Stimulated activated CD8-positive, alpha-beta memory T cell treated with anti-CD3 and anti-CD28 coated beads, Interleukin-2, amount 100 ng/mL, for 48 hours (primary cell): ENCODE results near the gene NF1.
"Not testable (repeated sequence)": the region's sequence is repeated elsewhere in the genome, so short reads cannot be mapped to it uniquely, and the experiment has no call there.

Experiments
- DNase-seq, 2 donors: peaks; one replicate each; pipeline ENCODE4 v3.0.0-alpha.2; 2020; ENCODE audit warnings: low read depth in 2 of 2

Gene NF1, protein sequence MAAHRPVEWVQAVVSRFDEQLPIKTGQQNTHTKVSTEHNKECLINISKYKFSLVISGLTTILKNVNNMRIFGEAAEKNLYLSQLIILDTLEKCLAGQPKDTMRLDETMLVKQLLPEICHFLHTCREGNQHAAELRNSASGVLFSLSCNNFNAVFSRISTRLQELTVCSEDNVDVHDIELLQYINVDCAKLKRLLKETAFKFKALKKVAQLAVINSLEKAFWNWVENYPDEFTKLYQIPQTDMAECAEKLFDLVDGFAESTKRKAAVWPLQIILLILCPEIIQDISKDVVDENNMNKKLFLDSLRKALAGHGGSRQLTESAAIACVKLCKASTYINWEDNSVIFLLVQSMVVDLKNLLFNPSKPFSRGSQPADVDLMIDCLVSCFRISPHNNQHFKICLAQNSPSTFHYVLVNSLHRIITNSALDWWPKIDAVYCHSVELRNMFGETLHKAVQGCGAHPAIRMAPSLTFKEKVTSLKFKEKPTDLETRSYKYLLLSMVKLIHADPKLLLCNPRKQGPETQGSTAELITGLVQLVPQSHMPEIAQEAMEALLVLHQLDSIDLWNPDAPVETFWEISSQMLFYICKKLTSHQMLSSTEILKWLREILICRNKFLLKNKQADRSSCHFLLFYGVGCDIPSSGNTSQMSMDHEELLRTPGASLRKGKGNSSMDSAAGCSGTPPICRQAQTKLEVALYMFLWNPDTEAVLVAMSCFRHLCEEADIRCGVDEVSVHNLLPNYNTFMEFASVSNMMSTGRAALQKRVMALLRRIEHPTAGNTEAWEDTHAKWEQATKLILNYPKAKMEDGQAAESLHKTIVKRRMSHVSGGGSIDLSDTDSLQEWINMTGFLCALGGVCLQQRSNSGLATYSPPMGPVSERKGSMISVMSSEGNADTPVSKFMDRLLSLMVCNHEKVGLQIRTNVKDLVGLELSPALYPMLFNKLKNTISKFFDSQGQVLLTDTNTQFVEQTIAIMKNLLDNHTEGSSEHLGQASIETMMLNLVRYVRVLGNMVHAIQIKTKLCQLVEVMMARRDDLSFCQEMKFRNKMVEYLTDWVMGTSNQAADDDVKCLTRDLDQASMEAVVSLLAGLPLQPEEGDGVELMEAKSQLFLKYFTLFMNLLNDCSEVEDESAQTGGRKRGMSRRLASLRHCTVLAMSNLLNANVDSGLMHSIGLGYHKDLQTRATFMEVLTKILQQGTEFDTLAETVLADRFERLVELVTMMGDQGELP (N-terminal part only)

DNA sequence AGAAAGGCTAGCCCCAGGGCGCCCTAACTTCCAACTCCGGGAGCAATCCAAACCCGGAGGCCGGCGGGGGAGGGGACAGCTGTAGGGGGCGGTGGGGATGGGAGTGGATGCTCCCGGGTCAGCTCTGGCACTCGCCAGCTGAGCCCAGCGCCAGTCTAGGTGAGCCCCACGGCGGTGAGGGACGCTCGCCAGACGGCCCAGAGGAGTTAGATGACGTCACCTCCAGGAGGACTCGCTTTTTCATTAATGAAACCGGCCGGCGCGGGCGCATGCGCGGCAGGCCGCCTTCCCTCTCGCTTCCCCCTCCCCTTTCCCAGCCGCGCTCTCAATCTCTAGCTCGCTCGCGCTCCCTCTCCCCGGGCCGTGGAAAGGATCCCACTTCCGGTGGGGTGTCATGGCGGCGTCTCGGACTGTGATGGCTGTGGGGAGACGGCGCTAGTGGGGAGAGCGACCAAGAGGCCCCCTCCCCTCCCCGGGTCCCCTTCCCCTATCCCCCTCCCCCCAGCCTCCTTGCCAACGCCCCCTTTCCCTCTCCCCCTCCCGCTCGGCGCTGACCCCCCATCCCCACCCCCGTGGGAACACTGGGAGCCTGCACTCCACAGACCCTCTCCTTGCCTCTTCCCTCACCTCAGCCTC, at the start of gene NF1:
Gene NF1 (plus strand): TSS at position 378 of the 636 bp plus-strand sequence. CDS start 333 bp downstream, outside the sequence.
- peak; percentile 80 to 84 for DNase-seq

DNA sequence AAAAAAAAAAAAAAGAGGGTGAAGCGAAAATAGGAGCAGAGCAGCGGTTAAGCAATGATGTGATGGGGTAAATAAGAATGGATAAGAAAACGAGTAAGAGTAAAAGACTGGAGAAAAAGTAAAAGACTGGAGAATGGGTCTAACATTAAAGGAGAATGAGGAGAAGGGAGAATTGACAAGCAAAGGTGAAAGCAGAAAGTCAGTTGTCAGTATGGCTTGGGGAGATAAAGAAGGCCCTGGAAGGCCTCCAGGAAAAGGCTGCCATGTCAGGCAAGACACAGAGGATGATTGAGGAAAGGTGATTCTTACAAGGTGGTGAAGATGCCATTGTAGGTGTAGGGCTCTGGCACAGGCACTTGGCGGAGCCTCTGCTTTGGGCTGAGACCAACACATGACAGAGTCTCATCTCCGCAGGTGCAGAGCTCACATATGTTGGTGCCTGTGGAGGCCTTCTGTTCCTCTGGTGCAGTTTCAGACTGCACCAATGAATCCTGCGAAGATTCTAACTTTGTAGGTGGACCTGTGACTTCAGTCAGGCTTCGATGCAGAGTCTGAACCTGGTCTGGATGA, 47.8 kb upstream of the NF1 start:
- DNase-seq, result not testable (repeated sequence)

DNA sequence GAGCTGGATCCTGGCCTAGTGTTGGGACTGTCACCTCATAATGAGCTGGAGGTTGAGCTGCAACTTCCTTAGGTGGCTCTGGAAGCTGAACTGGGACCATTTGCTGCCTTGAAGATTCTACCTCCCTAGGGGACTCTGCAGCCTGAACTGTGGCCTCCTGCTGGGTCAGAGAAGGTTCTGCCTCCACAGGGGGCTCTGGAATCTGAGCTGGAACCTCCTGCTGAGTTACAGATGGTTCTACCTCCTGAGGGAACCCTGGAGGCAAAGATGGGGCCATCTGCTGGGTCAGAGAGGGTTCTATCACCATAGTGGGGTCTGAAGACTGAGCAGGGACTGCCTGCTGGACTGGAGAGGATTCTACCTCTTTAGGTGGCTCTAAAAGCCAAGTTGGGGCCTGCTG, 46.6 kb upstream of the NF1 start:
- no peak for DNase-seq

DNA sequence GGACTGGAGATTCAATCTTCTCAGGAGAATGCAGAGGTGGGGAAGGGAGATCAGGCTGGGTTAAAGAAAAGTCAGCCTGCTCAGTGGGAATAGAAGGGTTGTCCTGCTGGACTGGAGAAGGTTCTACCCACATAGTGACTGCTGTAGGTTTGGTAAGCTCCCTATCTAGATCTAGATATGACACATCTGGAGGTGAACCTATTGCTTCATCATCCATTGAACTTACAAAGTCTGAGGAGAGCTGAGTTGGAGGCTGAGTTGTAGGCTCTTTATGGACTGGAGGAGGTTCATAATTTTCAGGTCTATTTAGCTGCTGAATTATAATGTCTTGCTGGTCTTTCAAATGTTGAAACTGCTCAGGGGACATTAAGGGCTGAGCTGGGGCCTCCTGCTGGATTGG, 46.0 kb upstream of the NF1 start:
- no peak for DNase-seq

DNA sequence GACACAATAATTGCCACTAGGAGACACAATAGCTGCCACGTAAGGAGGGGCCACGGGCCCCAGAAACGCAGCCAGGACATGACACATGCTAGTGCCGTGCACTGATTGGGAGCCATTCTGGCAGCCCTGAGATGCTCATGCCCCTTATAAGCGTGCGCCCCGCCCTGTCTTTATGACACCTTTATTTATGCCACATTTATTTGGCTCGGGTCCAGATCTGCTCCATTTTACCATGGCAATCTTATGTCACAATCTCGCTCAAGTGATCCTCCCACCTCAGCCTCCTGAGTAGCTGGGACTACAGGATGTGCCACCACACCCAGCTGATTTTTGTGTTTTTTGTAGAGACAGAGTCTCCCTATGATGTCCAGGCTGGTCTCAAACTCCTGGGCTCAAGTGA, 43.8 kb upstream of the NF1 start:
- DNase-seq, result no peak

DNA sequence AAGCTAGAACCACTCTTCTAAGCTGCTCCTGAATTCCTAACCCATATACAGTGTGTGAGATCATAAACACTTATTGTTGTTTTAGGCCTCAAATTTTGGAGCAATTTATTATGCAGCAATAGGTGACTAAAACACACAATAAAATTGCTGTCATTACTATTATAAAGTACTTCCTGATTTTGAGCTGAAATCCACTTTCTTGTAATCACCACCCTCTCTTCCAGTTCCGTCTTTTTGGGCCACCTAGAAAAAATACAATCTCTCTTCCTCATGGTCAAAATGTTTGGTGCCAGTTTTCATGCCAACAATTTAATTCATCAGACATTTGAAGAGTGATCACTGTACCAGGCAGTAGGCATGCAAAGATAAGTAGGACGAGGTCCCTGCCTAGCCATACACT, 43.3 kb upstream of the NF1 start:
- no peak for DNase-seq

DNA sequence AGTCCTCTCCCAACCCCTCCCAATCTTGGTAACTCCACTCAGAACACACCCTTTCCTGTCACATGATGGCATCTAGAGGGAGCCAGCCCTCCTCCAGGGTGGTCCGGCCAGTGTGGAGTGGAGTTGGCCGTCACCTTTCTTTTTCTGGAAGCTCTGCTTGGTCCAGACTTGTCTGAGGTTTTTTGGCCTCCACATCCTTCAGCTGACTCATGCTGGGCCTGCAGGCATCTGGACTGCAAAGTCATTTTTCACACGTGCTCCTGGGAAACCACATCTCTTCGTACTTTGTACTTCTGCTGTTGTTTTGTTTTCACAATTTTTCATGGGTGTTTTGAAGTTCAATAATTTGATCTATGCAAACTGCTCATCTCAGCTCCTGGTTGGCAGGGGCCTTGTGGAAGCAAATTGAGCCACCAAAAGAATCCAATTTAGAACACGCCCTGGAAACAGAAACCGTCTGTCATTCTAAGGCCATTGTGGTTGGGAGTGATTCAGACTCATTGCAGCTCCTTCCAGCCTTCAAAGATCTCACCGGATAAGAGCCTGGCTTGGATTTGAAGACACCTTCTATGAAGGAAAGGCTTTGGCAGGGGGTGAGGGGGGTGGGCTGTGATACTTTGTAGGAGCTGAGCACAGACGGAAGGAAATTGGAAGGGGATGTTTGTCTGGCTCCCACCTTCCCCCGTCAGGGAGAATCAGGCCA, 42.4 kb upstream of the NF1 start:
- no peak for DNase-seq

GRCh38 chr17:31053071-31053470, 41.7 kb upstream of the NF1 start:
- no peak for DNase-seq

DNA sequence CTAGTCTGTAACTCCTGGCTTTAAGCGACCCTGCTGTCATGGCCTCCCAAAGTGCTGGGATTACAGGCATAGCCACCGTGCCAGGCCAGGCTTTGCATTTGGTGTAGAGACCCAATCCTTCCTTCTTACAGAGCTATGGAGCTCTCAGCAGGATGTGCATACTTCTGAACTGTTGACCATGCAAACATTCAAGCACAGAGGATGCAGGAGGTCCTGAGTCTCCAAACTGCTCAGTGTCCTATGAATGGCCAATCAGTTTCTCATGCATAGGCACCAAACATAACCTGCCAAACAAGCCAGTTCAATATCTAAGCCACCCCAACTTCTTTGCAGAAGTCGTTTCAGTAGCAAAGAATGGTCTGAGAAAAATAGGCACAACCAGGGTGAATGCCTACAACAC, 40.0 kb upstream of the NF1 start:
- no peak for DNase-seq

DNA sequence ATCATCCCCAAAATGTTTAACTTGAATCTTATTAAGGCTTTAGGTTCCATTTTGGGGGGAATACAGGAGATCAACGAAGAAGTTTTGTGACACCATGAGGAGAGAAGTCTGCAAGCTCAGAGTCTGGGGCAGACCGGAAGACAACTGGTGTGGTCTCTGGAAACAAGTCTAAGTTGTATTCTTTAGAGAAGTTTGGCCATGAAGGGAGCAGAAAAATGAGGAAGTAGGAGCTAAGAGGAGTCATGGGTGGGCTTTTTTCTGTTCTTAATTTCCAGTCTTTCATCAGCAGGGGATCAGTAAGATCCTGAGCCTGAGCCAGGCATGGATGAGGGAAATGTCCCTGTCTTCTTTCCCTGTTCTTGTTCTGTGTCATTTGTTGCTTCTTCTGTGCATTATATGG, 35.8 kb upstream of the NF1 start:
- no peak for DNase-seq

- no peak for DNase-seq
Observed at GRCh38 chr17:31060791-31061550, 33.8 kb upstream of the NF1 start.

DNA sequence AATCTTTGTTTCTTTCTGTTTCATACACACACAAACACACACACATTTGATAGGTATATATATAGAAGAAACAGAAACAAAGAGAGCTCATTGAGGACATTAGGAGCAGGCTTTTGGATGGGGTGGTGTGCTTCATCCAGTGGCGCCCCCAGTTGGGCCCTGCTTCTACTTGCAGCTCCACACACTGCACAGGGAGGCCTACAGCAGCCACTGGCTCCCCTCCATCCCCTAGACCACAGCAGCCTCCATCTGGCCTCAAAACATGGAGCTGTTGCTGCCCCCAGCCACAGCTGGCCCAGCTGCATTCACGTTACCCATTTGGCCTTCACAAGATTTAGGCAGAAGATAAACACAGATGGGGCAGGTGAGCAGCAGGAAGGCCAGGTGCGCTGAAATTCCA, 33.1 kb upstream of the NF1 start:
- no peak for DNase-seq

DNA sequence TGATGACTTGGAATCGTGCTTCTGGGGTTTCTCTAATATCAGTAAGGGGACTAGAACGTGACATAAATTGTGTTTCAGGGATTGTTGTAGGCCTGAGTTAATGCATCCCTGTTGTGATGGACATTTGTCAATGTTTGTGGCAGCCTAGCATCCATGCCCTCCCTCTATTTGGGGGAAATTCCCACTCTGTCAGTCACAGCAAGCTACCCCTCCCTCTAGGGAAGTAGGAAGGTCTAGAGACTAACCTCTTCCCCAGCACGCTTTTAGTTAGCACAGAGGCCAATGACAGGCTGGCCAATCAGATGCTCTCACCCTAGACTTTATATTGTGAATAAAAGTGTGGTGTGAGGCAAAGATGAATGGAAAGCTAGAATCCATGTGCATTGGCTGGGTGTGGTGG, 32.4 kb upstream of the NF1 start:
- DNase-seq, result no peak

DNA sequence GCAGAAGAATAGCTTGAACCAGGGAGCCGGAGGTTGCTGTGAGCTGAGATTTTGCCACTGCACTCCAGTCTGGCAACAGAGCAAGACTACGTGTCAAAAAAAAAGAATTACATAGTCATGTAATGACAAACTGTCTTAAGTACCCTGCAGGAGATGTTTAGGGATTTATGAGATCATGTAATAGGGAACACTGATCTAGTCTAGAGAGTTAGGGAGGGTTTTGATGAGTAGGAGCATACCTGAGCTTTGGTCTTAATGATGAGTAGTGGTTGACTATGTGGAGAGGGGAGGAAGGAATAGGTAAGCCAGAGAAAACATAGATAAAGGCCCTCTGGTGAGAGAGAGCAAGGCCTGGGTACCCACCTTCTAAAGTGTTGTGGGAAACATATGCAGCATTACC, 30.1 kb upstream of the NF1 start:
- DNase-seq, result no peak

GRCh38 chr17:31067691-31068184, 27.0 kb upstream of the NF1 start:
- no peak for DNase-seq

GRCh38 chr17:31068291-31068690, 26.5 kb upstream of the NF1 start:
- peak; percentile 14 to 39 for DNase-seq

DNA sequence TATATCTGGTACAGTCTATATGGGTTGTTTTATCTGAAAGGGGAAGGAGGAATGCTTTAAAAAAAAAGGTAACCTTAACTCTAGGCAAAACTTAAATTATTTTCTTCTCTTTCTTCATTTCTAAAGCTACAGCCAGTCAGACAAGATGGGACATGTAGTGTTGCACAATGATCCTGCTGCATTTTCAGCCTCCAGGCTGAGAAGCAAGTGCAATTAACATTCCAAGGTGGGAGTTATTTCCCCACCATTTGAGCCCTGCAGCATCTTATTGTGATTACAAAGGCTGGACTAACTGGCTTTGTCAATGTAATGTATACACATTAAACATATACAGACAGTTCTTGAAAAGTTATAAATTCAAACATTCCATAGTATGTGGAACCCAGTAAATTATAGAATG, 22.6 kb upstream of the NF1 start:
- DNase-seq, result no peak

GRCh38 chr17:31073411-31073810, 21.4 kb upstream of the NF1 start:
- DNase-seq, result no peak

- DNase-seq, result no peak
Observed at GRCh38 chr17:31074772-31075555, 19.8 kb upstream of the NF1 start.
